GM18505 (cell line): ENCODE data around the gene AARS1.
"Not testable (repeated sequence)": the region's sequence is repeated elsewhere in the genome, so short reads cannot be mapped to it uniquely, and the experiment has no call there.

Experiments
- ATAC-seq: cut with Tn5 transposase; IDR thresholded peaks from one replicate; pipeline ENCODE4 v1.9.1; 2021; ENCODE audit not compliant: unreplicated experiment
- POLR2A ChIP-seq: IDR thresholded peaks from 4 replicates; pipeline ENCODE4 v1.6.1; 2011; ENCODE audit warnings: borderline replicate concordance; ENCODE audit not compliant: insufficient read depth, insufficient read length; ENCODE audit errors: extremely low read depth

The AARS1 gene

DNA sequence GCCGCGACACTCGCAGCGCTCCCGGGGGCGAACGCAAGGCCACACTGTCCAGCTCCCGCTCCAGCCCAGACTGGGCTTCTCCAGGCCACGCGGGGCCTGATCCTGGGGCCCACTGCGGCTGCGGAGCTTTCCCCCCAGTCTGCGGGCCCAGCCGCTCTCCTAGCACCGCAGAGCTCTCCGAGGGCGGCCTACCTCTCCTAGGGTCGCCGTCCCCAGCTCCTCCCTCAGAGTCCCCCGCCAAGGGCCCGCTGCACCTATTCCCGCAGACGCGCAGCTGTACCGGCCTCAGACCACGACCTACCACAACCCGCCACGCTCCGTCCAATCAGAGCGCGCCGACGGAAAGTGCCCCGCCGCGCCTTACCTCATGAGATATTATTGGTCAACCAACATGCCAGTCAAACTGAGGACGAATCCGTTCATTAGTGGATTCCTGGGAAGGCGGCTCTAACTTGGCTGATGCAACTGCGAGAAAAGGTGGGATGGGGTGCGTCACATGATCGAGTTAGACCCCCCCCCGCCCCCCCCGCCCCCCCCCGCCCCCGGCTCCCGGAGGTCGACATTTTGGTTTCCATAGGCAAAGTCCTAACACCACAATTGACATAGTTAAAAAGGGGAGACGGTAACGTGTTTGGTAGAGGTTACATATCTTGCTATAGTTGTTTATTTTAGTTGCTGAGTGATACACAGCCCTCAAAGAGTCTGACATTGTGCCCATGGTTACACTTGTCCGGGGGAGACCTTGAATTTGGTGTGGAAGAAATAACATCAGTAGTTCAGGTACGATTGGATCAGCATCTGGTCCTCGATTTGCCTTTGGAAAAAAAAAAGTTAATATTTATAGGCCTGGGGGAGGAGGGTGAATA lies at the start of gene AARS1:
AARS1 (minus strand) TSS at position 278 of the 866 bp plus-strand sequence. CDS start 6,743 bp downstream, outside the sequence.
- TF ChIP-seq POLR2A: peak; percentile 96
- ATAC-seq: peak; percentile 96

DNA sequence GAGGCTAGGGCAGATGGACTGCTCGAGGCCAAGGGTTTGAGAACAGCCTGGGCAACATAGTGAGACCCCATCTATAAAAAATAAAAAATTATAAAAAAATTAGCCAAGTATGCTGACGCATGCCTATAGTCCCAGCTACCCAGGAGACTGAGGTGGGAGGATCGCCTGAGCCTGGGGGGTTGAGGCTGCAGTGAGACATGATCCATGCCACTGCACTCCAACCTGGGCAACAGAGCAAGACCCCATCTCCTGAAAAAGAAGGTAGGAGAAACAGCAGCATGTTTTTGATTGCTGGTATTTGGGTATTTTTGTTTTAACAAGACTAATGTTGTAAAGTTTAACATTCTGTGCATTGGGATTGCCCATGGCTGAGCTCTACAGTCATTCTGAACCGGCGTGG lies 48.5 kb upstream of the AARS1 start:
- TF ChIP-seq POLR2A: no peak
- ATAC-seq: no peak

DNA sequence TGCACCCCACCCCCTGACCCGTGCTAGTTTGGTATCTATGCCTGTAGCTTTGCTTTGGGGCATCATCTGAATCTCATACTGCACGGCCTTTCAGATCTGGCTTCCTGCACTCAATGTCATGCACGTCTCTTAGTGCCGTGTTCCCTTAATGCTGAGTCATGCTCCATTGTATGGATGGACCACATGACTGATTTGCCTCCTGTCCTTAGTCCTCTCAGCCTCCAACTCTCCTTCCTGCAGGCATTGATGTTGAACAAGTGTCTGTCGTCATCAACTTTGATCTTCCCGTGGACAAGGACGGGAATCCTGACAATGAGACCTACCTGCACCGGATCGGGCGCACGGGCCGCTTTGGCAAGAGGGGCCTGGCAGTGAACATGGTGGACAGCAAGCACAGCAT lies 43.4 kb upstream of the AARS1 start:
- ATAC-seq: not testable (repeated sequence)

DNA sequence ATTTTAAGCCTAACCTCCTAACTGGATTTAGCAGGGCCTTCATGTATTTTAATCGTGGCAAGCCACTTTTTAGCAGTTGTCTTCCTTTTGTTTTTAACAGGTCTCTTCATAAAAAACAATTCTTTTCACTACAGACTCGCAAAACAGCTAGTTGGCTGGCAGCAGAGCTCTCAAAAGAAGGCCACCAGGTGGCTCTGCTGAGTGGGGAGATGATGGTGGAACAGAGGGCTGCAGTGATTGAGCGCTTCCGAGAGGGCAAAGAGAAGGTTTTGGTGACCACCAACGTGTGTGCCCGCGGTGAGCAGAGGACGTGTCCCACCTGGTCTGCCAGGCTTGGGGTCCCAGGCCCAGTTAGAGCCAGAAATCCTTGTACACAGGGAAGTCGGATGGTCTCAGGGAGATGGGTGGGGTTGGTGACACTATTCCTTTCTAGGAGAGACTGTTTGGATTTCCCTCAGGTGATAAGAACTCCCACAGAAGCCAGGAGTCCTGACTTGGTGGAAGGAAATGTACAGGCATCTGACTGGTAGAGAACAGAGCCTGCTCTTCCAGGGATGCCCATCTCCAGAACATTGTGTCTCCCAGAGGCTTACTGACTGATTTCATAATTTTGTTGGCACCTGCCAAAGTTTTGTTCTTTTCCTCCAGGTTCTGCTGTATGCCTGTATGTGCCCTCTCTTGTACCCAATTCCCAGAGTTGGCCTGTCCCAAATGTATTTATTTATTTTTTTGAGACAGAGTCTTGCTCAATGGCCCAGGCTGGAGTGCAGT lies 42.5 kb upstream of the AARS1 start:
- ATAC-seq: no peak
- no peak for TF ChIP-seq POLR2A

DNA sequence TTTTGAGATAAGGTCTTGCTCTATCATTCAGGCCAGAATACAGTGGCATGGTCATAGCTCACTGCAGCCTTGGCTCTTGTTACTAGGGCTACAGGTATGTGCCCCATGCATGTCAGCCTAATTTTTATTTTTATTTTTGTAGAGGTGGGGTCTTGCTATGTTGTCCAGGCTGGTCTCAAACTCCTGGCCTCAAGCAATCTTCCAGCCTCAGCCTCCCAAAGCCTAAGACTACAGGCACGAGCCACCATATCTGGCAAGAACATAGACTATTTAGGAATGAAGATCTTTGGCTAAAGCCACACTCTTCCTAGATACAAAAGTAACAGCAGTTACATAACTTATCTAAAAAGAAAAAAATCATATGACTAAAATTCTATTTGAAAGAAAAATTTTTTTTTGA lies 41.8 kb upstream of the AARS1 start:
- no peak for TF ChIP-seq POLR2A
- ATAC-seq: no peak

DNA sequence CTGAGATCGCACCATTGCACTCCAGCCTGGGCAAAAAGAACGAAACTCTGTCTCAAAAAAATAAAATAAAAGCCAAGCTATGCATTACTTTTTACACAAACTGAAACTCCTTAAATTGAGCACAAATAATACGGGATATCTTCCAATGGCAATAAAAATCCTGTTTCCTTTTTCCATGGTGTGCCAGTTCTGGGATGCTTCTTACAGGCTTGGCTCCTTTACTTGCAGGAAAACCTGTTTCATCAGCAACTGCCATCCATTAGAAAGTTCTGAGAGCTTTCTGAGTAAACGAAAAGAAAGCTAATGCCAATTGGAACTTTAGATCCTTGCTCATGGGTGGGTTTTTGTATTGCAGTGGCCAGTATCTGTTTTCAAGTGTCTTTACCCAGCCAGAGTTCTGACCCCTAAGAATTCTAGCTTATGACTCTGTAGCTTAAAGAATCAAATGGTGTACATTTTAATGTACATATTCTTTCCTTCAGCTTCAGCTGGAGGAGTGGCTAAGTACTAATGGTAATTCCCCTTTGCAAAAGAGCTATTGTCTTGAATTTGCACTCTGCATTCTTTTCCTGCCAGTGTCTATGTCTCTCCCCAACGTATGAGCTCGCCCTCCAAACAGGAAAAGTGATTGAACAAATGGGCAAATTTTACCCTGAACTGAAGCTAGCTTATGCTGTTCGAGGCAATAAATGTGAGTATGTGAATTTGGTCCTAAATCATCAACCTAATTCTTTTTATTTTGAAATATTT lies 35.9 kb upstream of the AARS1 start:
- no peak for TF ChIP-seq POLR2A
- ATAC-seq: no peak

DNA sequence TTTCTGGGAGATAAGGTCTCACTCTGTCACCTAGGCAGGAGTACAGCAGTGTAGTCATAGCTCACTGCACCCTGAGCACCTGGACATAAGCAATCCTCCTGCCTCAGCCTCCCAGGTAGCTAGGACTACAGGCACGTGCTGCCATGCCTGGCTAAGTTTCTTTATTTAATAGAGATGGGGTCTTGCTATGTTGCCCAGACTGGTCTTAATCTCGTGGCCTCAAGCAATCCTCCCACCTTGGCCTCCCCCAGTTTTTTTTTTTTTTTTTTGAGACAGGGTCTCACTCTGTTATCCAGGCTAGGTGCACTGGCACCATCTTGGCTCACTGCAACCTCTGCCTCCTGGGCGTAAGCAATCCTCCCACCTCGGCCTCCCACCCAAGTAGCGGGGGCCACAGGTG lies 30.8 kb upstream of the AARS1 start:
- no peak for TF ChIP-seq POLR2A
- no peak for ATAC-seq

DNA sequence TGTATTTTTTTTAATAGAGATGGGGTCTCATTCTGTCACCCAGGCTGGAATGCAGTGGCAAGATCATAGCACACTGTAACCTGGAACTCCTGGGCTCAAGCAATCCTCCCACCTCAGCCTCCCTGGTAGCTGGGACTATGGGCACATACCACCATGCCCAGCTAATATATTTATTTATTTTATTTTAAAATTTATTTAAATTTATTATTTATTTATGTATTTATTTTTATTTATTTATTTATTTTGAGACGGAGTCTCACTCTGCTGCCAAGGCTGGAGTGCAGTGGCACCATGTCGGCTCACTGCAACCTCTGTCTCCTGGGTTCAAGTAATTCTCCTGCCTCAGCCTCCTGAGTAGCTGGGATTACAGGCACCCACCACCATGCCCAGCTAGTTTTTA lies 18.4 kb upstream of the AARS1 start:
- not testable (repeated sequence) for ATAC-seq

DNA sequence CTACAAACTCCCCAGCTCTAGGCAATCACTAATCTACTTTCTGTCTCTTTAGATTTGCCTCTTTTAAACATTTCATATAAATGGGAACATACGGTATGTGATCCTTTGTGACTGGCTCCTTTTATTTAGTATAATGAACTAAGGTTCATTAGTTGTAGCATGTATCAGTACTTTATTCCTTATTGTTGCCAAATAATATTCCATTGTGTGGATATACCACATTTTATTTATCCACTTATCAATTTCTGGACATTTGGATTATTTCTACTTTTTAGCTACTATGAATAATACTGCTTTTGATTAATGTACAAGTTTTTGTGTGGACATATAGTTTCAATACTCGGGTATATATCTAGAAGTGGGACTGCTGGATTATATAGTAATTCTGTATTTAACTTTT lies 17.6 kb upstream of the AARS1 start:
- no peak for ATAC-seq
- no peak for TF ChIP-seq POLR2A

DNA sequence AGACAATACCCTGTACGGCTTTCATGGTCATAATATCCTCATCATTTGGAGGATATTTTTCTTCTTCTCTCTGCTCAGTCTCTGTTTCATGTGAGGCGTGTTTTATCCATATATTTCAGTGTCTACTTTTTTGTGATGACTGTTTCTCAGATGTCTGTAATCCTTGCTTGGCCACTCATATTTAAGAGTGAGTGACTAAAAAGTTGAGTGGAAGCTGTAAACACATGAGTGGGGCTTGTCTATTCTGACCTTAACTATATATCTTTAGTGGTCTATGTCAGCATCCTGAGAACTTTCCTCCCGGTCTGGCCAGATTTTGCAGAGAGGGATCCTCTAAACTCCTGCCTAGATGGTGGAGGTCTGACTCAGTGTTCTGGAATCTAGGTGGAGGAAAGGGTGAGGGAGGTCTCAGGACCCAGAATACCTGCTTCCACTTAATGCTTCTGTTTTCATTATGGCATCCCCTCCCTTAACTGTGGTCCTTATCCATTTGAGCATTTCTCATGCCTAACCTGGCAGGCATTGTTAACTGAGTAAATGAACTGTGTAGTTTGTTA lies 15.7 kb upstream of the AARS1 start:
- no peak for ATAC-seq
- TF ChIP-seq POLR2A: no peak

DNA sequence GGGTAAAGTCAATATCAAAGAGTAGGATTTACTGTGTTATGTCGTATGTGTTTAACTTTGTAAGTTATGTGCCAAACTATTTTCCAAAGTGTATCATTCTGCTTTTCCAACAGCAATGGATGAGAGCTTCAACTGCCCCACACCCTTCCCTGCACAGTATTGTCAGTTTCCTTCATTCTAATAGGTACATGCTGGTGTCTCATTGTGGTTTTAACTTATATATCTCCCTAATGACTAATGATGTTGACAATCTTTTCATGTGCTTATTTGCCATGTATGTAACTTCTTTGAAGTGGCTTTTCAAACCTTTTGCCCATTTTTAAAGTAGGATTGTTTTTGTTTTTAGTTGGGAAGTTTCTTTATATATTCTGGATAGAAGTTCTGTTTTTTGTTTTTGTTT lies 13.4 kb upstream of the AARS1 start:
- no peak for ATAC-seq
- TF ChIP-seq POLR2A: no peak

DNA sequence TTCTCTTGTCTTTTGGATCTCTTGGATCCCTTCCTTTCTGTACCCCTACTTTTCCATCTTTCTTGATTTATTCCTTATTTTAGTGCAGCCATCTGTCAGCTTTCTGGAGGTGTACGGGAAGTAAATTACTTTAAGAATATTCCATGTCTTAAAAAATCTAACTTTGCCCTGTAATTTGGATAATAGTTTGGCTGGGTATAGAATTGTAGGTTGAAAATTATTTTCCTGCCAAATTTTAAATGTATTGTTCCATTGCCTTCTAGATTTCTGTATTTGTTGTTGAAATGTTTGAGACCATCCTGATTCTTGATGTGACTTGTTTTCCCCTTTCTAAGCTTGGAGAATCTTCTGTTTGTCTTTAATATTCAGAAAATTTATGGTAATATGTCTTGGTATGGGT lies 11.8 kb upstream of the AARS1 start:
- TF ChIP-seq POLR2A: no peak
- ATAC-seq: no peak
